Esophagus squamous epithelium (tissue), 5 donors: ENCODE results near the gene AP3B1. TPM values are rescaled to one million over a fixed set of nuclear protein-coding genes. Genes with fewer than 3 reads are reported as not detected.

Experiments used
- DNase-seq: peaks from one replicate; lab custom pipeline; 2025; lab: John Stamatoyannopoulos, UW
- H3K27ac ChIP-seq, 4 donors: fragments of 200-600 bp; sonication (generic); one replicate each; pipeline ENCODE4 v1.5.1; 2016 to 2019; ENCODE audit warnings: mild to moderate bottlenecking in 1 of 4
- H3K27me3 ChIP-seq, 4 donors: fragments of 200-600 bp; sonication (generic); 1 replicate in 3 of 4; 2 replicates in 1 of 4; pipeline versions ENCODE4 v1.5.1 to v1.6.0; 2017 to 2021; ENCODE audit warnings: antibody characterized with exemption in 1 of 4
- H3K36me3 ChIP-seq, 3 donors: fragments of 200-600 bp; sonication (generic); one replicate each; pipeline ENCODE4 v1.5.1; 2016 to 2019
- H3K4me1 ChIP-seq, 3 donors: fragments of 200-600 bp; sonication (generic); one replicate each; pipeline ENCODE4 v1.5.1; 2017 to 2019
- H3K4me3 ChIP-seq, 4 donors: fragments of 200-600 bp; sonication (generic); 1 replicate in 3 of 4; 2 replicates in 1 of 4; pipeline ENCODE4 v1.5.1; 2016 to 2019; ENCODE audit warnings: mild to moderate bottlenecking in 2 of 4, moderate library complexity in 1 of 4
- H3K9me3 ChIP-seq, 3 donors: fragments of 200-600 bp; sonication (generic); one replicate each; pipeline ENCODE4 v1.5.1; 2016 to 2019
- CTCF ChIP-seq, 6 experiments: fragments of 450-650 bp in 4 of 6; fragments of 200-600 bp in 2 of 6; sonication (generic) in 2 of 6; IDR thresholded peaks; one replicate each; pipeline ENCODE4 v1.5.1; 2016 to 2019; ENCODE audit warnings: antibody characterized with exemption in 6 of 6, mild to moderate bottlenecking in 4 of 6, moderate library complexity in 4 of 6
- POLR2A ChIP-seq, 4 donors: fragments of 450-650 bp; IDR thresholded peaks; one replicate each; pipeline ENCODE4 v1.6.1; 2017; ENCODE audit warnings: antibody characterized with exemption in 4 of 4, mild to moderate bottlenecking in 4 of 4, moderate library complexity in 3 of 4
- WGBS, 2 donors: methylation state at CpG; one replicate each; pipeline ENCODE4 v1.1.5; 2018; 5-methylcytosine and 5-hydroxymethylcytosine counted together
- intact Hi-C: fragments of 100-400 bp; cut with DNase I; formaldehyde crosslinking; loops from one replicate; pipeline ENCODE4 v1.15.0; 2022
- total RNA-seq, 4 donors: library from RNA; depleted of rRNA; stranded (reverse); fragments of >200 nt; gene quantifications; one replicate each; pipeline ENCODE4 v1.1.0, GENCODE V29; 2016
- donor health status: DM: yes; HTN: yes; CAD: no.

The AP3B1 gene
- total RNA-seq, 4 donors from 2014 or later = 30.7 to 48.5 (median 41.9) TPM

- Histone ChIP-seq H3K9me3 (no peaks in the 10 kb centered on the region), H3K4me3 (no peak overlapping the region), H3K27me3 (no peaks in the 10 kb centered on the region), H3K27ac (no peak overlapping the region), H3K4me1 (no peaks in the 10 kb centered on the region), H3K36me3 (no peaks in the 10 kb centered on the region)
- no peak for TF ChIP-seq CTCF (IDR thresholded peaks at IDR 0.05)
- TF ChIP-seq POLR2A (IDR thresholded peaks at IDR 0.05) = no peak
- DNase-seq = no peak
- intact Hi-C loops = no loop called here
- 100% methylated on average over 1 of the region's 1 CpG for WGBS, 2 donors
Measured at GRCh38 chr5:78277715-78278114, 16.8 kb downstream of the AP3B1 start.

GRCh38 chr5:78275998-78276543, 18.4 kb downstream of the AP3B1 start:
- no peak overlapping the region for H3K4me3 ChIP-seq
- no peaks in the 10 kb centered on the region for H3K36me3 ChIP-seq
- no peak for DNase-seq
- intact Hi-C loops = no loop called here
- no peak overlapping the region for H3K27ac ChIP-seq
- H3K4me1 ChIP-seq = no peaks in the 10 kb centered on the region
- H3K9me3 ChIP-seq = no peaks in the 10 kb centered on the region
- TF ChIP-seq CTCF (IDR thresholded peaks at IDR 0.05) = no peak
- TF ChIP-seq POLR2A (IDR thresholded peaks at IDR 0.05) = no peak
- H3K27me3 ChIP-seq = no peaks in the 10 kb centered on the region

- TF ChIP-seq POLR2A (IDR thresholded peaks at IDR 0.05) = no peak
- no peak for TF ChIP-seq CTCF (IDR thresholded peaks at IDR 0.05)
- Histone ChIP-seq H3K9me3 (no peaks in the 10 kb centered on the region), H3K36me3 (no peaks in the 10 kb centered on the region), H3K27ac (no peak overlapping the region), H3K27me3 (no peaks in the 10 kb centered on the region), H3K4me3 (no peak overlapping the region), H3K4me1 (no peaks in the 10 kb centered on the region)
- WGBS, 2 donors = 88 to 94% methylated on average over 1 of the region's 1 CpG
- no peak for DNase-seq
- intact Hi-C loops = no loop called here
Measured at GRCh38 chr5:78274540-78275197, 19.8 kb downstream of the AP3B1 start.

GRCh38 chr5:78273436-78273835, 21.1 kb downstream of the AP3B1 start:
- DNase-seq = no peak
- Histone ChIP-seq H3K4me1 (no peaks in the 10 kb centered on the region), H3K27me3 (no peaks in the 10 kb centered on the region), H3K36me3 (no peaks in the 10 kb centered on the region), H3K4me3 (no peak overlapping the region), H3K9me3 (no peaks in the 10 kb centered on the region), H3K27ac (no peak overlapping the region)
- TF ChIP-seq POLR2A (IDR thresholded peaks at IDR 0.05) = no peak
- TF ChIP-seq CTCF (IDR thresholded peaks at IDR 0.05) = no peak
- WGBS, 2 donors = 57 to 61% methylated on average over 1 of the region's 1 CpG
- intact Hi-C loops = no loop called here

GRCh38 chr5:78271766-78272165, 22.7 kb downstream of the AP3B1 start:
- no peak overlapping the region for H3K4me3 ChIP-seq
- H3K9me3 ChIP-seq = no peaks in the 10 kb centered on the region
- no peak for DNase-seq
- TF ChIP-seq CTCF (IDR thresholded peaks at IDR 0.05) (no peak), POLR2A (IDR thresholded peaks at IDR 0.05) (no peak)
- H3K27ac ChIP-seq = no peak overlapping the region
- no peaks in the 10 kb centered on the region for H3K36me3 ChIP-seq
- intact Hi-C loops = no loop called here
- H3K4me1 ChIP-seq = no peaks in the 10 kb centered on the region
- H3K27me3 ChIP-seq = no peaks in the 10 kb centered on the region
- WGBS, 2 donors = 92 to 93% methylated on average over 4 of the region's 4 CpGs
